ENCODE results near the gene ATP6V0E2. TPM values are rescaled to one million over a fixed set of nuclear protein-coding genes. Genes with fewer than 3 reads are reported as not detected.

The ATP6V0E2 gene
- polyA plus RNA-seq, 2 of the 4 experiments (the other 2 are of a cell fraction): 17.3 to 44.9 TPM

DNA sequence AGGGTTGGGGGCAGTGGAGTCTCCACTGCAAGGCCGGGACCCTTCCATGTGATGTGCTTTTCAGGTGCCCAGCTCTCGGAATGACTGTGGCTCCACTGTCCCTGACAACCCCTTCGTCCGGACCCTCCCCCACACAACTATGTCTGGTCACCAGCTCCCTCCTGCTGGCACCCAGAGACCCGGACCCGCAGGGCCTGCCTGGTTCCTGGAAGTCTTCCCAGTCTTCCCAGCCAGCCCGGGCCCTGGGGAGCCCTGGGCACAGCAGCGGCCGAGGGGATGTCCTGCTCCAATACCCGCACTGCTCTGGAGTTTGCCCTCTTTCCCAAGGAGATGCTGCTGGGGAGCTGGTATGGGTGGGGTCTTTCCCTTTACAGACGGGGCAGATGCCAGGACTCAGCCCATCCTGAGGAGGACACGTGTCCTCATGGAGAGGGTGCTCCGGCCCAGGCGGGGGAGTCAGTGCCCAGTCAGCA lies 5.5 kb downstream of the ATP6V0E2 start (continued):
- no peak for TF ChIP-seq CBX2 (IDR thresholded peaks at IDR 0.05; ENCODE audit: borderline replicate concordance, low read depth)
- TF ChIP-seq KDM1A (IDR thresholded peaks at IDR 0.05; ENCODE audit: low read depth): no peak

DNA sequence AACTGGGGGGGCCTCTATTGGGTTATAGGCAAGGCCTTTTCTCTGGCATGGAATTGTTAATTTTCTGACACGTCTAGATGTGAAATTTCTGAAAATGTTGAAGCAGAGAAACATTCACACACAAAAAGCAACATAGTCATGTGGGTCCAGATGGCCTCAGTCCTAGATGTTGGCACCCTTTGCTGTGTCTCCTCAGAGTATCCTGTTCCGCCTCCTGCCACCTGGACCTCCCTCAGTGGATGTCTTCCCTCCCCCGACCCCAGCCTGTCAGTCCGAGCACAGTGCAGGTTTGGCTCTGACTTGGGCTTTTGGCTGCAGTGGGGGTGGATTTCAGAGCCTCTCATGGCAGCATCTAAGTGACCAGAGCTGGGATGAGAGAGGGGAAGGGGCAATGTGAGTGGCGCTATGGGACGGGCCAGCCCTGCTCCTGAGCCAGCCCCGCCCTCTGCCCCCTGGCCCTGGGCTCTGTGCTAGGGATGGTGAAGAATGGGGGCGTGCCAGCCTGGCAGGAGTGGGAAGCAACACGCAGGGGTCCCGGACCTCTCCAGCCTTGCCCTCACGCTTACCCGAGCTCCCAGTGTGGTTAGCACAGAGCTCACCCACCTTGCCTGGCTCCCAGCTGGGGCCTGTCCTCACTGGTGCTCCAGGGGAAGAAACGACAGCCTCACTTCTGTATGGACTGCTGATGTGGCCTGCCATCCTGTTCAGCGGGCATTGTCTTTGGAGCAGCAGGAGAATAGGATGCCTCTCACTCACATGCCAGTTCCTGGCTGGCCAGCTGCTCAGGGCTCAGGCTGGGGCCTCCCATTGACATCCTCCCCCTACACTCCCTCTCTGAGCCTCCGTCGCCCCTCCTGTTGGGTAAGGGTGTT lies 6.2 kb downstream of the ATP6V0E2 start:
- WGBS (ENCODE audit: missing lambda C conversion rate): 95% methylated on average over 14 of the region's 16 CpGs
- ATAC-seq: no peak

DNA sequence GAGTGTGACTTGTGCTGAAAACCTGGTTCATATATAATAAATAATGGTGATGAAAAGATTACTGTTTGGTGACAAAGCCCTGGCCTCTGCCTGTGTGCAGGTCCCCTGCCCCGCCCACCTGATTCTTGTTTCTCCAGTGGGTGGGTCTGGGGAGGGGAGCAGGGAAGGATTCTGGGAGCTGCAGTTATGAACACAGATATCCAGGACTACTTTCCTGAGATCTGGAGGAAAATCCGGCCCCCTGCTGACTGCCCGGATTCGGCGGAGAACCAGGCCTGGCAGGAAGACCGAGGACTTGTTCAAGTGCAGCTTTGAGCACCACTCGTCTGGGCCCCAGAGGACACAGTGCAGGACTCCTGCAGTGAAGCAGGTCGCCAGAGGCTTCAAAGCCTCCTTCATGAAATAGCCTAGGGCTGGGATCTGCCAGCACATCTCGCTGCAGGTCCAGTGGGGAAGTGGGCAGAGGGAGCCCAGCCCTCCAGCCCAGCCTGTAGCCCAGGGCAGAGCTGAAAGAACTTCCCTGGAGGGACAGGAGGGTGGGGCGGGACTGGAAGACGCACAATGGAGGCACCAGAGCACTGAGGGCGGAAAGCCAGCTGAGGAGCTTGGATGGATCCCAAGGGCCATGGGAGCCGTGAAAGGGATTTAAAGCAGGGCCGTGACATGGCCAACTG lies 7.0 kb downstream of the ATP6V0E2 start:
- H3K4me2 ChIP-seq: no peak overlapping the region
- H3K4me1 ChIP-seq: no peaks in the 10 kb centered on the region
- no peaks in the 10 kb centered on the region for H3K9me3 ChIP-seq
- TF ChIP-seq MAFK (IDR thresholded peaks at IDR 0.05; ENCODE audit: partially characterized antibody): no peak
- TF ChIP-seq KDM1A (IDR thresholded peaks at IDR 0.05; ENCODE audit: low read depth): no peak
- TF ChIP-seq BHLHE40 (IDR thresholded peaks at IDR 0.05; ENCODE audit: low read depth, low read length): no peak
- TF ChIP-seq, protein P1, sequence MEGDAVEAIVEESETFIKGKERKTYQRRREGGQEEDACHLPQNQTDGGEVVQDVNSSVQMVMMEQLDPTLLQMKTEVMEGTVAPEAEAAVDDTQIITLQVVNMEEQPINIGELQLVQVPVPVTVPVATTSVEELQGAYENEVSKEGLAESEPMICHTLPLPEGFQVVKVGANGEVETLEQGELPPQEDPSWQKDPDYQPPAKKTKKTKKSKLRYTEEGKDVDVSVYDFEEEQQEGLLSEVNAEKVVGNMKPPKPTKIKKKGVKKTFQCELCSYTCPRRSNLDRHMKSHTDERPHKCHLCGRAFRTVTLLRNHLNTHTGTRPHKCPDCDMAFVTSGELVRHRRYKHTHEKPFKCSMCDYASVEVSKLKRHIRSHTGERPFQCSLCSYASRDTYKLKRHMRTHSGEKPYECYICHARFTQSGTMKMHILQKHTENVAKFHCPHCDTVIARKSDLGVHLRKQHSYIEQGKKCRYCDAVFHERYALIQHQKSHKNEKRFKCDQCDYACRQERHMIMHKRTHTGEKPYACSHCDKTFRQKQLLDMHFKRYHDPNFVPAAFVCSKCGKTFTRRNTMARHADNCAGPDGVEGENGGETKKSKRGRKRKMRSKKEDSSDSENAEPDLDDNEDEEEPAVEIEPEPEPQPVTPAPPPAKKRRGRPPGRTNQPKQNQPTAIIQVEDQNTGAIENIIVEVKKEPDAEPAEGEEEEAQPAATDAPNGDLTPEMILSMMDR (IDR thresholded peaks at IDR 0.05): no peak
- no peak for TF ChIP-seq POLR2AphosphoS2 (conservative IDR thresholded peaks at IDR 0.05; ENCODE audit: low read length)
- no peak for TF ChIP-seq JUN (IDR thresholded peaks at IDR 0.05)
- no peak for TF ChIP-seq SREBF2 (IDR thresholded peaks at IDR 0.05)
- no peak for TF ChIP-seq CHD4 (IDR thresholded peaks at IDR 0.05; ENCODE audit: borderline replicate concordance)
- no peak for TF ChIP-seq RNF2 (IDR thresholded peaks at IDR 0.05; ENCODE audit: borderline replicate concordance, low read depth)
- TF ChIP-seq HOXA7 (CRISPR knock-in tag; IDR thresholded peaks at IDR 0.05): no peak
- no peak for TF ChIP-seq CBX8 (IDR thresholded peaks at IDR 0.05)
- TF ChIP-seq, protein P2, sequence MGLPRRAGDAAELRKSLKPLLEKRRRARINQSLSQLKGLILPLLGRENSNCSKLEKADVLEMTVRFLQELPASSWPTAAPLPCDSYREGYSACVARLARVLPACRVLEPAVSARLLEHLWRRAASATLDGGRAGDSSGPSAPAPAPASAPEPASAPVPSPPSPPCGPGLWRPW (IDR thresholded peaks at IDR 0.05): no peak
- TF ChIP-seq EP300 (IDR thresholded peaks at IDR 0.05): no peak
- TF ChIP-seq NFE2L2 (conservative IDR thresholded peaks at IDR 0.05; ENCODE audit: low read length): no peak
- no peak for TF ChIP-seq FOXS1 (CRISPR knock-in tag; IDR thresholded peaks at IDR 0.05)
- no peak for TF ChIP-seq GATA3 (IDR thresholded peaks at IDR 0.05; ENCODE audit: borderline replicate concordance)
- no peak overlapping the region for H3K4me3 ChIP-seq
- ChIA-PET CTCF (interaction anchor here (0.9 kb wide), 1 partner anchor 49 kb away, joined by 3 read pairs; no protein-coding TSS in a partner anchor), POLR2A (no interaction called here)
- 93% methylated on average over 13 of the region's 14 CpGs for WGBS (ENCODE audit: missing lambda C conversion rate)
- ATAC-seq (no peak), DNase-seq (ENCODE audit: low read depth in 1 of 2, low spot score in 1 of 2) (no peak), FAIRE-seq (no peak)
- no peak overlapping the region for H3K27ac ChIP-seq

More for the DNA sequence above, 6.2 kb downstream of the ATP6V0E2 start:
- POLR2A ChIA-PET: no interaction called here
- TF ChIP-seq ZNF302 (CRISPR knock-in tag; IDR thresholded peaks at IDR 0.05) (no peak), CHD4 (IDR thresholded peaks at IDR 0.05; ENCODE audit: borderline replicate concordance) (no peak), BHLHE40 (IDR thresholded peaks at IDR 0.05; ENCODE audit: low read depth, low read length) (no peak), GATA3 (IDR thresholded peaks at IDR 0.05; ENCODE audit: borderline replicate concordance) (no peak), MAFK (IDR thresholded peaks at IDR 0.05; ENCODE audit: partially characterized antibody) (no peak), KDM1A (IDR thresholded peaks at IDR 0.05; ENCODE audit: low read depth) (no peak), HDAC2 (IDR thresholded peaks at IDR 0.05) (no peak), EHMT2 (IDR thresholded peaks at IDR 0.05; ENCODE audit: low read depth) (no peak), RAD21 (conservative IDR thresholded peaks at IDR 0.05 in 1 of 2, IDR thresholded peaks at IDR 0.05 in 1 of 2) (no peak), ESRRA (IDR thresholded peaks at IDR 0.05; ENCODE audit: borderline replicate concordance, low read length) (no peak)
- TF ChIP-seq, protein P3, sequence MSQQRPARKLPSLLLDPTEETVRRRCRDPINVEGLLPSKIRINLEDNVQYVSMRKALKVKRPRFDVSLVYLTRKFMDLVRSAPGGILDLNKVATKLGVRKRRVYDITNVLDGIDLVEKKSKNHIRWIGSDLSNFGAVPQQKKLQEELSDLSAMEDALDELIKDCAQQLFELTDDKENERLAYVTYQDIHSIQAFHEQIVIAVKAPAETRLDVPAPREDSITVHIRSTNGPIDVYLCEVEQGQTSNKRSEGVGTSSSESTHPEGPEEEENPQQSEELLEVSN (IDR thresholded peaks at IDR 0.05; ENCODE audit: borderline replicate concordance, low read depth): no peak
- TF ChIP-seq, protein P4, sequence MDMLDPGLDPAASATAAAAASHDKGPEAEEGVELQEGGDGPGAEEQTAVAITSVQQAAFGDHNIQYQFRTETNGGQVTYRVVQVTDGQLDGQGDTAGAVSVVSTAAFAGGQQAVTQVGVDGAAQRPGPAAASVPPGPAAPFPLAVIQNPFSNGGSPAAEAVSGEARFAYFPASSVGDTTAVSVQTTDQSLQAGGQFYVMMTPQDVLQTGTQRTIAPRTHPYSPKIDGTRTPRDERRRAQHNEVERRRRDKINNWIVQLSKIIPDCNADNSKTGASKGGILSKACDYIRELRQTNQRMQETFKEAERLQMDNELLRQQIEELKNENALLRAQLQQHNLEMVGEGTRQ (IDR thresholded peaks at IDR 0.05): no peak
- H3K4me1 ChIP-seq: no peaks in the 10 kb centered on the region
- no peaks in the 10 kb centered on the region for H3K9me3 ChIP-seq
- no peak overlapping the region for H3K4me2 ChIP-seq
- no peak overlapping the region for H3K27ac ChIP-seq
- FAIRE-seq: no peak
- no peak overlapping the region for H3K4me3 ChIP-seq
- CTCF ChIA-PET: no interaction called here
- DNase-seq (ENCODE audit: low read depth in 1 of 2, low spot score in 1 of 2): no peak
